Glutamatergic neuron (in vitro differentiated cells): ENCODE data around the gene FGF12. TPM values are rescaled to one million over a fixed set of nuclear protein-coding genes. Genes with fewer than 3 reads are reported as not detected.

Source experiments
- DNase-seq: peaks from one replicate; pipeline ENCODE4 v3.0.0; 2022
- H3K27ac Mint-ChIP-seq: one replicate; pipeline ENCODE4 v1.8.0; 2020; ENCODE audit warnings: mild to moderate bottlenecking, mixed read lengths, inconsistent platforms; ENCODE audit not compliant: unreplicated experiment
- H3K27me3 Mint-ChIP-seq: one replicate; pipeline ENCODE4 v1.8.0; 2020; ENCODE audit warnings: mild to moderate bottlenecking, moderate library complexity, mixed read lengths, inconsistent platforms; ENCODE audit not compliant: unreplicated experiment
- H3K36me3 Mint-ChIP-seq: one replicate; pipeline ENCODE4 v1.8.0; 2020; ENCODE audit warnings: mild to moderate bottlenecking, mixed read lengths, inconsistent platforms; ENCODE audit not compliant: unreplicated experiment
- H3K4me1 Mint-ChIP-seq: one replicate; pipeline ENCODE4 v1.8.0; 2020; ENCODE audit warnings: mild to moderate bottlenecking, low read depth, mixed read lengths, inconsistent platforms; ENCODE audit not compliant: unreplicated experiment
- H3K4me3 Mint-ChIP-seq: one replicate; pipeline ENCODE4 v1.8.0; 2020; ENCODE audit warnings: mild to moderate bottlenecking, mixed read lengths, inconsistent platforms; ENCODE audit not compliant: unreplicated experiment
- H3K9me3 Mint-ChIP-seq: one replicate; pipeline ENCODE4 v1.8.0; 2020; ENCODE audit warnings: mild to moderate bottlenecking, moderate library complexity, mixed read lengths, inconsistent platforms; ENCODE audit not compliant: unreplicated experiment
- CTCF ChIP-seq: fragments of 200-600 bp; sonication (generic); IDR thresholded peaks from one replicate; pipeline ENCODE4 v1.5.0; 2021; ENCODE audit not compliant: partially characterized antibody, unreplicated experiment
- total RNA-seq: library from RNA; stranded (reverse); fragmentation: NEBNext Ultra II Directional; extraction: Animal tissue kit (Norgen Biotek cat#: 25700); gene quantifications from one replicate; pipeline ENCODE4 v1.2.1, GENCODE V29; 2021; ENCODE audit not compliant: unreplicated experiment

Gene FGF12
- total RNA-seq, 1 donor from 2014 or later = 33.1 TPM

GRCh38 chr3:192496905-192497587 lies 230.3 kb downstream of the FGF12 start:
- Mint-ChIP-seq H3K36me3 (no peaks in the 10 kb centered on the region), H3K4me1 (no peaks in the 10 kb centered on the region), H3K9me3 (no peaks in the 10 kb centered on the region), H3K27ac (no peak overlapping the region), H3K4me3 (no peak overlapping the region), H3K27me3 (no peaks in the 10 kb centered on the region)
- no peak for TF ChIP-seq CTCF
- DNase-seq = no peak

GRCh38 chr3:192494174-192494573 lies 233.2 kb downstream of the FGF12 start:
- Mint-ChIP-seq H3K36me3 (no peaks in the 10 kb centered on the region), H3K27ac (no peak overlapping the region), H3K4me3 (no peak overlapping the region), H3K27me3 (no peaks in the 10 kb centered on the region), H3K4me1 (no peaks in the 10 kb centered on the region), H3K9me3 (no peaks in the 10 kb centered on the region)
- no peak for DNase-seq
- no peak for TF ChIP-seq CTCF

- no peaks in the 10 kb centered on the region for H3K4me1 Mint-ChIP-seq
- TF ChIP-seq CTCF = no peak
Measured at GRCh38 chr3:192490720-192491119, 236.6 kb downstream of the FGF12 start.

GRCh38 chr3:192489579-192489978 lies 237.8 kb downstream of the FGF12 start:
- no peaks in the 10 kb centered on the region for H3K36me3 Mint-ChIP-seq
- no peak for DNase-seq
- H3K4me3 Mint-ChIP-seq = no peak overlapping the region
- no peaks in the 10 kb centered on the region for H3K27me3 Mint-ChIP-seq
- no peak for TF ChIP-seq CTCF
- no peaks in the 10 kb centered on the region for H3K9me3 Mint-ChIP-seq
- H3K27ac Mint-ChIP-seq = no peak overlapping the region
- no peaks in the 10 kb centered on the region for H3K4me1 Mint-ChIP-seq

More at GRCh38 chr3:192490720-192491119, 236.6 kb downstream of the FGF12 start:
- DNase-seq = no peak
- no peaks in the 10 kb centered on the region for H3K36me3 Mint-ChIP-seq
- H3K4me3 Mint-ChIP-seq = no peak overlapping the region
- no peaks in the 10 kb centered on the region for H3K27me3 Mint-ChIP-seq
- H3K9me3 Mint-ChIP-seq = no peaks in the 10 kb centered on the region
- no peak overlapping the region for H3K27ac Mint-ChIP-seq

- Mint-ChIP-seq H3K36me3 (no peaks in the 10 kb centered on the region), H3K9me3 (no peaks in the 10 kb centered on the region), H3K4me1 (no peaks in the 10 kb centered on the region), H3K4me3 (no peak overlapping the region), H3K27me3 (peaks cover 2% of the 10 kb centered on the region), H3K27ac (no peak overlapping the region)
- TF ChIP-seq CTCF = no peak
- DNase-seq = no peak
Measured at GRCh38 chr3:192487033-192487432, 240.3 kb downstream of the FGF12 start.
